22Rv1 (cell line): ENCODE results near the gene STPG2.

ENCODE experiments used
- CTCF ChIP-seq: fragments of 450-650 bp; IDR thresholded peaks from 2 replicates; pipeline ENCODE4 v1.5.1; 2017; ENCODE audit warnings: mild to moderate bottlenecking
- ZFX ChIP-seq: fragments of 450-650 bp; IDR thresholded peaks from 2 replicates; pipeline ENCODE4 v1.6.1; 2017; ENCODE audit warnings: antibody characterized with exemption, borderline replicate concordance

DNA sequence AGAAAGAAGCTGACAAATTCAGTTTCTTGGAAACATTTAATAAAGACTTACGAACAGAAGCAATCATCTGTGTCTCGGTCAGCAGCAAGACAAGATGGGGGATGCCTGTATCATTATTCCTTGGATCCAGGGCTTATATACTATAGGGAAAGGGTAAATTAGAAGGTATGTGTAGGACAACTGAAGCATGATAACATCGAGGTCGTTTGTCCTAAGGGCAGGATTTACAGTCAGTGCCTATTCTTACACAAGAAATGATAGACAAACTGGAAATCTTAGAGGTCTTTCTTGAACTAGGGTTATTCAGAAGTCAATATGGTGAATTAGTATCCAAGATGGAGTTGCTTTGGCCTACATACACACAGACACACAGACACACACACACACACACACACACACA is 553.0 kb downstream of the STPG2 start:
- TF ChIP-seq ZFX (no peak), CTCF (no peak)
